HepG2 (cell line): ENCODE results near the gene EFEMP2. TPM values are rescaled to one million over a fixed set of nuclear protein-coding genes. Genes with fewer than 3 reads are reported as not detected.

Experiments used
- ATAC-seq: fragments of 200-7000 bp; cut with Tn5 transposase; 3 replicates; pipeline ENCODE4 v1.9.1; 2020; ENCODE audit warnings: mild to moderate bottlenecking, moderate library complexity
- BruUV-seq: library from RNA; stranded (reverse); fragments of 400-500 nt; replicated peaks from 2 replicates; lab custom pipeline; 2021; lab: Mats Ljungman, UMichigan
- CTCF ChIA-PET: fragments of 300-600 bp; formaldehyde crosslinking; extraction: SDS; loops from one replicate; lab custom pipeline; 2021; ENCODE audit warnings: low total read pairs, inconsistent platforms, low intra/inter-chr PET ratio; lab: Yijun Ruan, JAX
- POLR2A ChIA-PET: fragments of 350-600 bp; sonication (Branson Sonifier 250); formaldehyde crosslinking; loops from one replicate; lab custom pipeline; 2020; ENCODE audit warnings: antibody characterized with exemption, inconsistent platforms; lab: Yijun Ruan, JAX
- DNase-seq: peaks from one replicate; pipeline ENCODE4 v3.0.0-alpha.2; 2015; ENCODE audit warnings: low spot score
- FAIRE-seq: peaks from 3 replicates; lab custom pipeline; 2011; peaks lifted over from hg19 to GRCh38; lab: Jason Lieb, UNC
- H2AFZ ChIP-seq: one replicate; pipeline ENCODE4 v1.6.1; 2011; ENCODE audit warnings: low read length, inconsistent platforms
- H3K27ac ChIP-seq: fragments of 300-600 bp; 3 replicates; pipeline ENCODE4 v1.8.0; 2011; ENCODE audit warnings: mixed run types, mild to moderate bottlenecking, mixed read lengths, low read length, inconsistent platforms; ENCODE audit not compliant: insufficient read depth; ENCODE audit errors: extremely low read length
- H3K27me3 ChIP-seq, 2 experiments: fragments of 200-600 bp in 1 of 2; 2 replicates in 1 of 2; 3 replicates in 1 of 2; pipeline versions ENCODE4 v1.6.0 to v1.8.0; 2011; ENCODE audit warnings: low read length in 2 of 2, mild to moderate bottlenecking in 2 of 2, moderate library complexity in 2 of 2, inconsistent platforms in 1 of 2; ENCODE audit not compliant: insufficient read depth in 2 of 2, control insufficient read depth in 1 of 2
- H3K36me3 ChIP-seq, 2 experiments: fragments of 200-600 bp in 1 of 2; replicated peaks in 1 of 2; 2 replicates in 1 of 2; 3 replicates in 1 of 2; pipeline versions ENCODE4 v1.5.1 to v1.8.0; 2011; ENCODE audit warnings: low read length in 2 of 2, inconsistent platforms in 1 of 2; ENCODE audit not compliant: insufficient read depth in 2 of 2, control insufficient read depth in 1 of 2
- H3K4me1 ChIP-seq: 2 replicates; pipeline ENCODE4 v1.5.1; 2012; ENCODE audit warnings: low read length, inconsistent platforms; ENCODE audit not compliant: insufficient read depth
- H3K4me2 ChIP-seq: 2 replicates; pipeline ENCODE4 v1.6.0; 2011; ENCODE audit warnings: low read depth, low read length, inconsistent platforms
- H3K4me3 ChIP-seq, 3 experiments: fragments of 200-600 bp in 1 of 3; sonication (generic), shearing (Covaris generic) in 1 of 3; replicated peaks in 1 of 3; 2 replicates each; pipeline ENCODE4 v1.5.1; 2011 to 2016; ENCODE audit warnings: low read length in 3 of 3, inconsistent platforms in 2 of 3, low read depth in 2 of 3, mild to moderate bottlenecking in 2 of 3, control low read depth in 1 of 3, mixed read lengths in 1 of 3; ENCODE audit not compliant: insufficient read depth in 1 of 3
- H3K79me2 ChIP-seq: one replicate; pipeline ENCODE4 v1.6.1; 2011; ENCODE audit warnings: low read length, inconsistent platforms; ENCODE audit not compliant: insufficient read depth
- H3K9ac ChIP-seq: 2 replicates; pipeline ENCODE4 v1.6.0; 2011; ENCODE audit warnings: mild to moderate bottlenecking, low read depth, low read length, inconsistent platforms; ENCODE audit not compliant: insufficient read depth
- H3K9me3 ChIP-seq: 2 replicates; pipeline ENCODE4 v1.5.1; 2012; ENCODE audit warnings: mild to moderate bottlenecking, low read length
- H4K20me1 ChIP-seq: 2 replicates; pipeline ENCODE4 v1.6.0; 2011; ENCODE audit warnings: inconsistent platforms, mild to moderate bottlenecking, low read length, moderate library complexity; ENCODE audit not compliant: insufficient read depth
- AHR ChIP-seq: IDR thresholded peaks from 2 replicates; pipeline ENCODE4 v1.6.1; 2018; ENCODE audit warnings: missing genetic modification reagents, missing compliant biosample characterization
- MAFF ChIP-seq: IDR thresholded peaks from 2 replicates; pipeline ENCODE4 v1.6.1; 2011; ENCODE audit warnings: low read depth, low read length, improper control_type of control experiment
- MED13 ChIP-seq: sonication (generic); formaldehyde crosslinking; IDR thresholded peaks from 2 replicates; pipeline ENCODE4 v1.5.0; 2020; ENCODE audit warnings: missing genetic modification reagents
- SOX13 ChIP-seq, 3 experiments: fragments of 450-650 bp in 1 of 3; sonication (generic) in 1 of 3; formaldehyde crosslinking in 1 of 3; IDR thresholded peaks in 2 of 3; conservative IDR thresholded peaks in 1 of 3; 2 replicates each; pipeline versions ENCODE4 v1.5.0 to v1.6.1; 2016 to 2020; ENCODE audit warnings: antibody characterized with exemption in 1 of 3, mild to moderate bottlenecking in 1 of 3, missing compliant biosample characterization in 1 of 3, missing genetic modification reagents in 1 of 3, moderate library complexity in 1 of 3
- XBP1 ChIP-seq: sonication (generic); formaldehyde crosslinking; IDR thresholded peaks from 2 replicates; pipeline ENCODE4 v1.5.0; 2020; ENCODE audit warnings: missing genetic modification reagents
- ZNF263 ChIP-seq: sonication (generic); formaldehyde crosslinking; IDR thresholded peaks from 2 replicates; pipeline ENCODE4 v1.4.0; 2020; ENCODE audit warnings: missing genetic modification reagents
- ZNF629 ChIP-seq: sonication (generic); formaldehyde crosslinking; conservative IDR thresholded peaks from 2 replicates; pipeline ENCODE4 v1.5.0; 2020; ENCODE audit warnings: missing genetic modification reagents
- WGBS: methylation state at CpG from one replicate; pipeline ENCODE4 v1.1.6; 2017; ENCODE audit warnings: low lambda C conversion rate; 5-methylcytosine and 5-hydroxymethylcytosine counted together
- in situ Hi-C: cut with HindIII; loops from 2 replicates; pipeline ENCODE4 v1.10.0; 2017; ENCODE audit warnings: low pct_unique_long_range_greater_than_20kb; ENCODE audit not compliant: extremely low pct_ligation_motif_present
- intact Hi-C: fragments of 100-400 bp; cut with micrococcal nuclease; formaldehyde crosslinking; loops from one replicate; pipeline ENCODE4 v1.10.0; 2022; ENCODE audit not compliant: unreplicated experiment
- polyA plus RNA-seq, 8 experiments: library from polyadenylated mRNA; depleted of rRNA in 3 of 8; stranded (reverse) in 7 of 8; unstranded in 1 of 8; fragments of >200 nt; fragmentation: Illumina TruSeq in 4 of 8; extraction: Trizol in 4 of 8; gene quantifications; 2 replicates each; pipeline versions ENCODE4 v1.2.1 to v1.2.3, GENCODE V29; 2011 to 2016; ENCODE audit warnings: low read depth in 4 of 8, missing spikeins in 1 of 8, mixed read lengths in 1 of 8; ENCODE audit not compliant: insufficient read depth in 1 of 8
- total RNA-seq, 5 experiments: library from RNA; depleted of rRNA; stranded (reverse); fragments of >200 nt; fragmentation: Illumina TruSeq; extraction: Trizol; gene quantifications; 2 replicates each; pipeline ENCODE4 v1.2.3, GENCODE V29; 2016; ENCODE audit warnings: low read depth in 1 of 5
- TF ChIP-seq, protein P1 (sequence below): sonication (generic); formaldehyde crosslinking; IDR thresholded peaks from 2 replicates; pipeline ENCODE4 v1.5.1; 2020; ENCODE audit warnings: missing genetic modification reagents, mild to moderate bottlenecking, borderline replicate concordance

Gene EFEMP2
- total and polyA plus RNA-seq, 2 of the 13 experiments (the other 11 are each of a cell fraction or from before 2014, with no cell fraction given), result 7.4 to 29.7 TPM

DNA sequence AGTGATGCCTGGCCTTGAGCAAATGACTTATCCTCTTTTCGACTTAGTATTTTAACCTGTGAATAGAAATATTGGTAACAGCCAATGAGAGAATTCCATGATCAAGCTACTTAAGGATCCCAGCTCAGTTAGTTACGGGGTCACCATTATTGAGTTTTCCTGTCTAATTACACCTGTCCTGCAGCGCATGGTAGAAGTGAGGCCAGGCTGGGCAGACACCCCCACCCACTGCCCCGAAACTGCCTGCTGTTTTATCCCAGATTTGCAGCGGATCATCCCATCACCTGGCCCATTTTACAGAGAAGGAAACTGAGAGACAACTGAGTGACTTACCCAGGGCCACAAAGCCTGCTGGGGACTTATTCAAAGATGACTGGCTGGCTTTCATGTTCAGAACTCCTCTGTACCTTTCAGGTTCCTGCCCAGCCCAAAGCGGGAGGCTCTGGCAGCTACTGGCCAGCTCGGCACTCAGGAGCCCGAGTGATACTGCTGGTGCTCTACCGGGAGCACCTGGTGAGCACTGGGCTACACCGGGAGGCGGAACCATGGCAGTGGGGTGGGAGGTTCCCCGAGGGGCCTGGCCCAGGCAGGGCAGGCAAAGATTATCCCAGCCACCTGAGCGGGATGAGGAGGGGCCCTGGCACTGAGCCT is 10.9 kb downstream of the EFEMP2 start:
- Histone ChIP-seq H3K9me3 (no peaks in the 10 kb centered on the region), H4K20me1 (peaks cover 10% of the 10 kb centered on the region), H3K36me3 (peaks cover 14 to 41% of the 10 kb centered on the region in 2 experiments; a peak in 4 of 5 replicates), H3K27ac (peak overlapping the region; percentile 90), H3K4me2 (peak overlapping the region; percentile 100), H2AFZ (no peak overlapping the region), H3K4me1 (peaks cover 29% of the 10 kb centered on the region), H3K27me3 (no peaks in the 10 kb centered on the region; a peak in 1 of 5 replicates), H3K4me3 (peak overlapping the region; percentile 80 to 99 (median 89)), H3K9ac (peak overlapping the region; percentile 89), H3K79me2 (peaks cover 21% of the 10 kb centered on the region)
- ChIA-PET CTCF (interaction anchor here (1.4 to 1.9 kb wide), 3 partner anchors 23 to 150 kb away, joined by 3 to 7 read pairs (median 6); no protein-coding TSS in a partner anchor), POLR2A (interaction anchor here (0.7 to 5.4 kb wide), 5 partner anchors 9 to 141 kb away, joined by 3 to 81 read pairs (median 20); partner anchors contain the start of genes BANF1, CCDC85B, EFEMP2 and EIF1AD)
- FAIRE-seq, result no peak
- no peak for ATAC-seq
- TF ChIP-seq MED13 (CRISPR knock-in tag), result no peak
- TF ChIP-seq, protein P1, sequence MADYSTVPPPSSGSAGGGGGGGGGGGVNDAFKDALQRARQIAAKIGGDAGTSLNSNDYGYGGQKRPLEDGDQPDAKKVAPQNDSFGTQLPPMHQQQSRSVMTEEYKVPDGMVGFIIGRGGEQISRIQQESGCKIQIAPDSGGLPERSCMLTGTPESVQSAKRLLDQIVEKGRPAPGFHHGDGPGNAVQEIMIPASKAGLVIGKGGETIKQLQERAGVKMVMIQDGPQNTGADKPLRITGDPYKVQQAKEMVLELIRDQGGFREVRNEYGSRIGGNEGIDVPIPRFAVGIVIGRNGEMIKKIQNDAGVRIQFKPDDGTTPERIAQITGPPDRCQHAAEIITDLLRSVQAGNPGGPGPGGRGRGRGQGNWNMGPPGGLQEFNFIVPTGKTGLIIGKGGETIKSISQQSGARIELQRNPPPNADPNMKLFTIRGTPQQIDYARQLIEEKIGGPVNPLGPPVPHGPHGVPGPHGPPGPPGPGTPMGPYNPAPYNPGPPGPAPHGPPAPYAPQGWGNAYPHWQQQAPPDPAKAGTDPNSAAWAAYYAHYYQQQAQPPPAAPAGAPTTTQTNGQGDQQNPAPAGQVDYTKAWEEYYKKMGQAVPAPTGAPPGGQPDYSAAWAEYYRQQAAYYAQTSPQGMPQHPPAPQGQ (CRISPR knock-in tag), result no peak
- TF ChIP-seq SOX13 (IDR thresholded peaks at IDR 0.05), result no peak
- no peak for TF ChIP-seq SOX13 (CRISPR knock-in tag; conservative IDR thresholded peaks at IDR 0.05 in 1 of 2, IDR thresholded peaks at IDR 0.05 in 1 of 2)
- no peak for TF ChIP-seq XBP1
- TF ChIP-seq AHR (CRISPR knock-in tag), result 0 out of 2 replicates have a peak, but pooled peaks have one; percentile 34
- no peak for TF ChIP-seq MAFF
- peak; percentile 69 for TF ChIP-seq ZNF263 (CRISPR knock-in tag)
- peak; percentile 51; the same call in 1 of the 2 replicates for TF ChIP-seq ZNF629 (CRISPR knock-in tag)
- intact Hi-C loops, result no loop called here
- in situ Hi-C loops, result no loop called here
- BruUV-seq, result no TSS peak
- DNase-seq, result no peak
- WGBS, result 84% methylated on average over 10 of the region's 13 CpGs
